Loucy (cell line): Measurements from ENCODE around the gene TBC1D8.

ENCODE experiments used
- H2AFZ ChIP-seq: fragments of 200-600 bp; sonication (generic); 2 replicates; pipeline ENCODE4 v1.6.0; 2016; ENCODE audit warnings: antibody characterized with exemption, mild to moderate bottlenecking, low read length, moderate library complexity
- H3F3A ChIP-seq: fragments of 200-600 bp; 2 replicates; pipeline ENCODE4 v1.6.0; 2016; ENCODE audit warnings: antibody characterized with exemption, low read depth, mild to moderate bottlenecking
- H3K27me3 ChIP-seq: fragments of 200-600 bp; sonication (generic); 2 replicates; pipeline ENCODE4 v1.6.1; 2014; ENCODE audit warnings: low read length, mild to moderate bottlenecking; ENCODE audit not compliant: insufficient read depth, poor library complexity, severe bottlenecking
- H3K36me3 ChIP-seq: fragments of 200-600 bp; sonication (generic); 2 replicates; pipeline ENCODE4 v1.6.1; 2016; ENCODE audit warnings: low read length; ENCODE audit not compliant: insufficient read depth
- H3K4me1 ChIP-seq: fragments of 200-600 bp; sonication (generic); 2 replicates; pipeline ENCODE4 v1.5.1; 2014; ENCODE audit warnings: low read length, mild to moderate bottlenecking; ENCODE audit not compliant: insufficient read depth, poor library complexity, severe bottlenecking
- H3K4me2 ChIP-seq: fragments of 200-600 bp; sonication (generic); 2 replicates; pipeline ENCODE4 v1.6.0; 2014; ENCODE audit warnings: antibody characterized with exemption, low read length, low read depth, mild to moderate bottlenecking; ENCODE audit not compliant: poor library complexity, severe bottlenecking
- H3K4me3 ChIP-seq: fragments of 200-600 bp; sonication (generic); 2 replicates; pipeline ENCODE4 v1.5.1; 2014; ENCODE audit warnings: low read length, mild to moderate bottlenecking, mixed read lengths; ENCODE audit not compliant: poor library complexity, severe bottlenecking
- H3K79me2 ChIP-seq: fragments of 200-600 bp; sonication (generic); 2 replicates; pipeline ENCODE4 v1.6.1; 2014; ENCODE audit warnings: low read length; ENCODE audit not compliant: insufficient read depth
- H3K9ac ChIP-seq: fragments of 200-600 bp; sonication (generic); 2 replicates; pipeline ENCODE4 v1.6.0; 2014; ENCODE audit warnings: mild to moderate bottlenecking, low read depth, low read length, moderate library complexity; ENCODE audit not compliant: poor library complexity, severe bottlenecking
- H3K9me2 ChIP-seq: fragments of 200-600 bp; sonication (generic); replicated peaks from 2 replicates; pipeline ENCODE4 v1.6.1; 2016; ENCODE audit warnings: low read depth, low read length, mixed read lengths
- H3K9me3 ChIP-seq: fragments of 200-600 bp; sonication (generic); 2 replicates; pipeline ENCODE4 v1.6.1; 2014; ENCODE audit warnings: mild to moderate bottlenecking, antibody characterized with exemption, low read length, low read depth; ENCODE audit not compliant: insufficient read depth
- H4K20me1 ChIP-seq: fragments of 200-600 bp; sonication (generic); 2 replicates; pipeline ENCODE4 v1.6.0; 2014; ENCODE audit warnings: antibody characterized with exemption, low read length, mild to moderate bottlenecking; ENCODE audit not compliant: insufficient read depth, poor library complexity, severe bottlenecking
- CTCF ChIP-seq: fragments of 200-600 bp; sonication (generic); conservative IDR thresholded peaks from 2 replicates; pipeline ENCODE4 v1.5.1; 2014; ENCODE audit warnings: mild to moderate bottlenecking, antibody characterized with exemption, low read length
- EZH2phosphoT487 ChIP-seq: fragments of 200-600 bp; IDR thresholded peaks from 2 replicates; pipeline ENCODE4 v1.6.1; 2018; ENCODE audit warnings: antibody characterized with exemption, mild to moderate bottlenecking, moderate library complexity, borderline replicate concordance

TBC1D8 gene

GRCh38 chr2:101187131-101187530, 35.9 kb upstream of the TBC1D8 start:
- no peak for TF ChIP-seq CTCF
- no peak for TF ChIP-seq EZH2phosphoT487
- no peak overlapping the region for H3K9ac ChIP-seq
- no peak overlapping the region for H2AFZ ChIP-seq
- H3K4me2 ChIP-seq, result no peak overlapping the region
- no peaks in the 10 kb centered on the region for H3K79me2 ChIP-seq
- no peaks in the 10 kb centered on the region; the same call in 1 of the 2 replicates for H3K9me3 ChIP-seq
- no peaks in the 10 kb centered on the region for H3K27me3 ChIP-seq
- no peaks in the 10 kb centered on the region for H3K9me2 ChIP-seq
- no peaks in the 10 kb centered on the region for H3F3A ChIP-seq
- no peak overlapping the region for H3K4me3 ChIP-seq
- H3K4me1 ChIP-seq, result no peaks in the 10 kb centered on the region
- H3K36me3 ChIP-seq, result no peaks in the 10 kb centered on the region
- H4K20me1 ChIP-seq, result no peaks in the 10 kb centered on the region

GRCh38 chr2:101185656-101186055, 34.5 kb upstream of the TBC1D8 start:
- H3K9me3 ChIP-seq, result no peaks in the 10 kb centered on the region; the same call in 1 of the 2 replicates
- H3K79me2 ChIP-seq, result no peaks in the 10 kb centered on the region
- no peaks in the 10 kb centered on the region for H3K9me2 ChIP-seq
- H3K4me1 ChIP-seq, result no peaks in the 10 kb centered on the region
- no peak for TF ChIP-seq EZH2phosphoT487
- no peak for TF ChIP-seq CTCF
- H3K36me3 ChIP-seq, result no peaks in the 10 kb centered on the region
- H3K27me3 ChIP-seq, result no peaks in the 10 kb centered on the region
- H4K20me1 ChIP-seq, result no peaks in the 10 kb centered on the region
- H3K4me2 ChIP-seq, result no peak overlapping the region
- no peak overlapping the region for H2AFZ ChIP-seq
- no peaks in the 10 kb centered on the region for H3F3A ChIP-seq
- no peak overlapping the region for H3K9ac ChIP-seq
- no peak overlapping the region for H3K4me3 ChIP-seq

- H3K4me1 ChIP-seq, result no peaks in the 10 kb centered on the region
- H3K36me3 ChIP-seq, result no peaks in the 10 kb centered on the region
Measured at GRCh38 chr2:101185085-101185484, 33.9 kb upstream of the TBC1D8 start.

More at GRCh38 chr2:101185085-101185484, 33.9 kb upstream of the TBC1D8 start:
- Histone ChIP-seq H3K79me2 (no peaks in the 10 kb centered on the region), H3F3A (no peaks in the 10 kb centered on the region), H3K9me3 (no peaks in the 10 kb centered on the region; the same call in 1 of the 2 replicates), H3K4me2 (no peak overlapping the region), H3K27me3 (no peaks in the 10 kb centered on the region), H3K4me3 (no peak overlapping the region), H2AFZ (no peak overlapping the region), H3K9me2 (no peaks in the 10 kb centered on the region), H4K20me1 (no peaks in the 10 kb centered on the region), H3K9ac (no peak overlapping the region)
- TF ChIP-seq CTCF (no peak), EZH2phosphoT487 (no peak)
